Measurements from ENCODE around the gene S100Z.

S100Z gene

DNA sequence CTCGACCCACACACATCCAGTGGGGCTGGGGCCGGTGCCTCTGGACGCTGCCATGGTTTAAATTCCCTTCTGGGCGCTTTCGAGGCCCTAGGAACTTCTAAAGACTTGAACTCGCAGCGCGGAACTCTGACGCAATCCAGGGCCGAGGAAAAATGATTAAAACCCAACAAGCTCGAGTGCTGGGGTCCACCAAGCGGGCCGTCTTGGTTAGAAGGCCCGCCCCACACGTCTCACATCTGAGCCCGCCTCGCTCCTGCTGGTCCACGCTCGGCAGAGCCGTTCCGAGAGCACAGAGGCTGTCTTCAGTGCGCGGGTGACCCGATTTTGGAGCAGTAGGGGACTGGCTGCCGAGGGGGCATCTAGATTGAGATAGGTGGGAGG is 104.6 kb downstream of the S100Z start:
- no peak for DNase-seq

DNA sequence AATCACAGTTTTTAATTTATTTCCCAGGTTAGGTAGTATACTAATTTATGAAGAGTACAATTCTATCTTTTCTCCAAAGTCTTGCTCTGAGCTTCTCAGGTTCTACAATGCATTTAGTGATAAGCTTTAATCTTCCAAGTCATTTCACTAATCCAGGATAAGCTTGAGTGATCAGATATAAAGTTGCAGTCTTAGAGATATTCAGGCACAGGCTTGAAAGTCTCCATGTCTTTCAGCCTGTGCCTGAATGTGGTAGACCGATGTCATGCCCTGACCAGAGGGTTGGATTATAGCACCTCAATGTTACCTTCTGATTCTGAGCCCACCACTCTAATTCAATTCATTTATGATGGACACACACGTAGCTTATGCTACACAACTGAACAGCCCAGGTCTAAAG is 106.2 kb downstream of the S100Z start:
- DNase-seq: no peak

DNA sequence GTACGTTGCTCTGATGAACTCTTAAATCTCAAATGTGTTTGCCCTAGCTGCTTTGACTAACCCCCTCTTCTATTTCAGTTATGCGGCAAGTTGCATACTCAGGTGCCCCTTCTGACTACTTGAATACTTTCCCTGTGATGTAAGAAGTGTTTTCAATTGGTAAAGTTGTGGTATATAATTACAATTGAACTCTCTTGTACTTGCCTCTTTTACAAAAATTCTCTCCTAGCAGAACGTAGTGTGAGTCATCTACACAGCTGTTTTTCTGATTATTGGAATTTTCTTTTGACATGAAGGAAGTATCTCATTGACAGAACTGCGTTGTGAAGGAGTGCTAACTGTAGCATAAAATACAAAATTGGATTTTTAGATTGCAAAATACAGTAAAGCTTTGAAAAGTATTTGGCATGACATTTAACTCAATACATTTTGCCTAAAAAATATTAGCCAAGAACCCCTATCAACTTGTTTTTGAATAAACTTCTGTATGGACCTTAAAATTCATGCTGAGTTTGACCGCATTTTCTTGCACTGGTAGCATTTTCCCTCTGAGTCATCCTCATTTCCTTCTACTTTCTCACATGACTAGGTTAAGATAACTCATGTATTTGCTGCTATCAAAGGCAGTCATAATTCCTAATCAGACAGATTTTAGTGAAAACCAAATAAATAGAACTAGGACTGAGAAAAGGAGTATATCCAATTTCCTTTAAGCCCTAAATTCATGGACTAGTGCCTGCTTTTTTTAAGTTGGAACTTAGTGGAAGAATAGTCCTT is 109.4 kb downstream of the S100Z start:
- no peak for DNase-seq

DNA sequence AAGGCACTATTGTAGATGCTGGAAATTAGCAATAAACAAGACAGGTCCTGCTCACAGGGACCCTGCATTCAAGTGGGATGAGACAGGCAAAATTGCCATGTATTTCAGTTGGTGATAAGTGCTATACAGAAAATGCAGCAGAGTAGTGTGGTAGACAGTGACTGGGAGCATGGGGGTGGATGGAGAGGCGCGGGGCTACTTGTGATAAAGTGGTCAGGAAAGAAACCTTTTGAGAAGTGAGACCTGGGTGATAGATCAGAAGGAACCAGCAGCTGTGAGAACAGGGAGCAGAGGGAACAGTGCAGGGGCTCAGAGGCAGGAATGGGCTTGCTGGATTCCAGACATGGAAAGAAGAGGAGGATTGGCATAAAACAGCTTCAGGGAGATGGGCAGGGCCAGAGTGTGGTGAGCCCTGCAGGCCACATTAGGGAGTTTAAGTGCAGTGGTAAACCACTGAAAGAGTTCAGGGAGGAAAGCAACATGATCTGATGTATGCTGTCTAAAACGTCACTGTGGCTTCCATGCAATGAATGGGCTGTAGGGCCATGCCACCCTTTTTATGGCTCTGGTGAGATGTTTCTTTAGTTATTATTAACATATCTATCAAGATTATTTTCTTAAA is 110.3 kb downstream of the S100Z start:
- DNase-seq: no peak

DNA sequence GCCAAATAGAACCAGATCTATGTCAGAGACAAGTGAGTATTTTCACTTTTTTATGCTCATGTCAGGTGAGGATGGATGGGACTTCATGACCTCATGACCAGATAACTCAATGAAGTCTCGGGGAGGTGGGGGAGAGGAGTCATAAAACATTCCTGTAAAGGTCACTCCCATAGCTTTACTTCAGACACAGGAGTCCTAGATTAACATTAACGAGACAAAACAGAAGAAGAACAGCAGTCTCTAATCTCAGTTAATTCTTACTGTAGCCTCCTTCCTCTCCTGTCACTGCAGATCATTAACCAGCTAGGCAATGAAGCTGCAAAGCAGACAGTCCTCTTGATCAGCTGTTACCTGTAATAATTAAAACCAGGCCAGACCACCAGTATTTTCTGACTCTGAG is 114.2 kb downstream of the S100Z start:
- no peak for DNase-seq
